Peyer's patch (tissue), 4 donors: Measurements from ENCODE around the gene CLIC1.

Experiments
- POLR2A ChIP-seq, 2 donors: fragments of 450-650 bp; IDR thresholded peaks; one replicate each; pipeline ENCODE4 v1.5.1; 2017; ENCODE audit warnings: antibody characterized with exemption in 2 of 2, mild to moderate bottlenecking in 2 of 2, moderate library complexity in 2 of 2
- TF ChIP-seq, protein P1 (sequence below), 6 experiments: fragments of 450-650 bp in 4 of 6; fragments of 200-600 bp in 2 of 6; sonication (generic) in 1 of 6; IDR thresholded peaks; one replicate each; pipeline ENCODE4 v1.5.1; 2017 to 2019; ENCODE audit warnings: antibody characterized with exemption in 6 of 6, mild to moderate bottlenecking in 3 of 6, moderate library complexity in 1 of 6

DNA sequence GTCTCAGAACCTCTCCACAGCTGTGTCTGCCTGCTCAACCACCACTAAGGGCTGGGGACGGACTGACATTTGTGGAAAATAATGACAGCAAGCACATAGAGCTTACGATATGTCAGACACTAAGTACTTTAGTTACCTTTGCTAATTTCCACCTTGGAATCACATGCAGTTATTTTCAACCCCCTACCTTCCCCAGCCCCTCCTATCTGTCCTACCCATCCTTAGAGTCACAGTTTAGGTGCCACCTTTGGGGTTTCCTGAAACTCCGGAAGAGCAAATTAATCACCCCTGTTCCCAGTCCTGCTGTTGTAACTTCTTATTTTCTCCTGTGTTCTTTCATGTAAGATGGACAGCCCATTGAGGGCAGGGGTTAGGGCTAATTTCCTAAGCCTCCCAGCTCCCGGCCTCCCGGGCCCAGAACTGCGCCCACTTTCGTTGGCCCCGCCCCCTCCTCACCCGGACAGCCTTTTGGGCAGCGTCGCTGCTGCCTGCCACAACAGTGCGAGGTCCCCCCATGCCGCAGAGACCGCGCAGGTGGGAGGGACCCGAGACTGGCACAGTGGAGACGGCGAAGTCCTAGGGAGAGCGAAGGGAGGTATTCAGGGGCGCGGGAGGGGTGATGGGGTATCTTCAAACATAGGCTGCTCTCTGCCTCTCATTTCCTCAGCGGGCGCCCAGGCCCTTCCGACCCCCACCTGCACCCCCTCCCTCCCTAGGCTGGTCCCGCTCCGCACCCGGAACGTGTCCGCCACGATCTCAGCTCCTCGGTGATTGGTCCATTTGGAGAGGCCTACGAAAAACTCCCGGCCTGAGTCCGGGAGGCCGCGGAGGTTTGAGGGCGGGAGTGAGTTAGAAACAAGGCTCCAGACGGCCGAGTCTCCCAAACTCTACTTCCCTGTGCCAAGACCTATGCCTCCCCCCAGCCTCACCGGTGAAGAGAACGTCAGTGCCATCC is 8.3 kb downstream of the CLIC1 start:
- TF ChIP-seq, protein P1, sequence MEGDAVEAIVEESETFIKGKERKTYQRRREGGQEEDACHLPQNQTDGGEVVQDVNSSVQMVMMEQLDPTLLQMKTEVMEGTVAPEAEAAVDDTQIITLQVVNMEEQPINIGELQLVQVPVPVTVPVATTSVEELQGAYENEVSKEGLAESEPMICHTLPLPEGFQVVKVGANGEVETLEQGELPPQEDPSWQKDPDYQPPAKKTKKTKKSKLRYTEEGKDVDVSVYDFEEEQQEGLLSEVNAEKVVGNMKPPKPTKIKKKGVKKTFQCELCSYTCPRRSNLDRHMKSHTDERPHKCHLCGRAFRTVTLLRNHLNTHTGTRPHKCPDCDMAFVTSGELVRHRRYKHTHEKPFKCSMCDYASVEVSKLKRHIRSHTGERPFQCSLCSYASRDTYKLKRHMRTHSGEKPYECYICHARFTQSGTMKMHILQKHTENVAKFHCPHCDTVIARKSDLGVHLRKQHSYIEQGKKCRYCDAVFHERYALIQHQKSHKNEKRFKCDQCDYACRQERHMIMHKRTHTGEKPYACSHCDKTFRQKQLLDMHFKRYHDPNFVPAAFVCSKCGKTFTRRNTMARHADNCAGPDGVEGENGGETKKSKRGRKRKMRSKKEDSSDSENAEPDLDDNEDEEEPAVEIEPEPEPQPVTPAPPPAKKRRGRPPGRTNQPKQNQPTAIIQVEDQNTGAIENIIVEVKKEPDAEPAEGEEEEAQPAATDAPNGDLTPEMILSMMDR (IDR thresholded peaks at IDR 0.05) = no peak
- no peak for TF ChIP-seq POLR2A (IDR thresholded peaks at IDR 0.05)
